GM12873 (cell line): Measurements from ENCODE around the gene LDLRAD4.

Experiments
- TF ChIP-seq, protein P1 (sequence below): IDR thresholded peaks from 2 replicates; pipeline ENCODE4 v1.5.1; 2012; ENCODE audit warnings: low read depth, mild to moderate bottlenecking, moderate library complexity, low read length, control low read depth; ENCODE audit not compliant: insufficient read depth; ENCODE audit errors: missing control alignments

The LDLRAD4 gene

DNA sequence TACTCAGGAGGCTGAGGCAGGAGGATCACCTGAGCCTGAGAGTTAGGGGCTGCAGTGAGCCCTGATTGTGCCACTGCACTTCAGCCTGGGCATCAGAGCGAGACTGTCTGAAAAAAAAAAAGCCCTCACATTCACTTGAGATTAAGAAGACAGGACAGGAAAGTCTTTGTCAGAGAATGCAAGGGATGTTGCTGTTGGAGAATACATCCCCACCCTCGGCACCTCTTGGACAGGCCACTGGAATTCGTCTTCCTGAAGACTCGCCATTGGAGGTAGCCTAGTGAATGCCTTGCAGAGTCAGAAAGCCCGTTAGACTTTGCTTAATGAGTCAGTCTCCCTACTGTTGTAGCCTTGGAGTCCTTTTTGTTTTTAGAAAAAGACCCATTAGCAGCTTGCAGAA, 302.2 kb downstream of the LDLRAD4 start:
- TF ChIP-seq, protein P1, sequence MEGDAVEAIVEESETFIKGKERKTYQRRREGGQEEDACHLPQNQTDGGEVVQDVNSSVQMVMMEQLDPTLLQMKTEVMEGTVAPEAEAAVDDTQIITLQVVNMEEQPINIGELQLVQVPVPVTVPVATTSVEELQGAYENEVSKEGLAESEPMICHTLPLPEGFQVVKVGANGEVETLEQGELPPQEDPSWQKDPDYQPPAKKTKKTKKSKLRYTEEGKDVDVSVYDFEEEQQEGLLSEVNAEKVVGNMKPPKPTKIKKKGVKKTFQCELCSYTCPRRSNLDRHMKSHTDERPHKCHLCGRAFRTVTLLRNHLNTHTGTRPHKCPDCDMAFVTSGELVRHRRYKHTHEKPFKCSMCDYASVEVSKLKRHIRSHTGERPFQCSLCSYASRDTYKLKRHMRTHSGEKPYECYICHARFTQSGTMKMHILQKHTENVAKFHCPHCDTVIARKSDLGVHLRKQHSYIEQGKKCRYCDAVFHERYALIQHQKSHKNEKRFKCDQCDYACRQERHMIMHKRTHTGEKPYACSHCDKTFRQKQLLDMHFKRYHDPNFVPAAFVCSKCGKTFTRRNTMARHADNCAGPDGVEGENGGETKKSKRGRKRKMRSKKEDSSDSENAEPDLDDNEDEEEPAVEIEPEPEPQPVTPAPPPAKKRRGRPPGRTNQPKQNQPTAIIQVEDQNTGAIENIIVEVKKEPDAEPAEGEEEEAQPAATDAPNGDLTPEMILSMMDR, result no peak

DNA sequence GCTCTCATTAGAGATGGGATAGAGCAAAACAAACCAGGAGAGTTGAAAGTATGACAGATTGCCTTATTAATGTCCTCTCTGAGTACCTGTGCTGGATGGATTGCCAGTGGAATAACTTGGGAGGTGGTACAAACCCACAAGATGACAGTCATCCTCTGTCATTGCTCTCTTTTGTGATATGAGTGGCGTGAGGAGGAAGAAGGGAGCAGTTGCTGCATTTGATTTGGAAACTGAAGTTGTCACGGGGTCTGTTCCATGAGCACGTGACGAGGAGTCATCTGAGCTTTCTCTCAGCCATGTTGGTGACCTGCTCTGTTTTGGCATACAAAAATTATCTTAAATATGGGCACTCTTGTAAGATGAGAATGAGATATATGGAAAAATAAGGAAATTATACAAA, 302.9 kb downstream of the LDLRAD4 start:
- TF ChIP-seq, protein P1, result no peak

DNA sequence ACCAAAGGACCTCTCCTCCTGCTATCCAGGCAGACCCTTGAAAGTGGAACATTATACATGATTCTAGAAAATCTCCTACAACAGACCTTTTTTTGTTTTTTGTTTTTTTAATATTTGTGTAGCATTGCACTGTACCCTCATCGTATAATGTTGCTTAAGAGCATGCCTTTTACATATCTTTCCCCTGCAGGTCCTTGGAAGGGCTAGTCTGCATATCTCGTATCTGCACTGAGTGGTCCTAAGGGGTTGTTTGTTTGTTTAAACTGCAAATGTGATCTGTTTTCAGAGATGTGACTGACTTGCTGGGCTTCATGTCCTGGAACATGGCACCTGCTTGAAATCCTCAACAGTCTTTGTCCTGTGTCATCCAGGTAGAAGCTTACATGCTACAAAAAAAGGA, 303.7 kb downstream of the LDLRAD4 start:
- TF ChIP-seq, protein P1, result no peak

DNA sequence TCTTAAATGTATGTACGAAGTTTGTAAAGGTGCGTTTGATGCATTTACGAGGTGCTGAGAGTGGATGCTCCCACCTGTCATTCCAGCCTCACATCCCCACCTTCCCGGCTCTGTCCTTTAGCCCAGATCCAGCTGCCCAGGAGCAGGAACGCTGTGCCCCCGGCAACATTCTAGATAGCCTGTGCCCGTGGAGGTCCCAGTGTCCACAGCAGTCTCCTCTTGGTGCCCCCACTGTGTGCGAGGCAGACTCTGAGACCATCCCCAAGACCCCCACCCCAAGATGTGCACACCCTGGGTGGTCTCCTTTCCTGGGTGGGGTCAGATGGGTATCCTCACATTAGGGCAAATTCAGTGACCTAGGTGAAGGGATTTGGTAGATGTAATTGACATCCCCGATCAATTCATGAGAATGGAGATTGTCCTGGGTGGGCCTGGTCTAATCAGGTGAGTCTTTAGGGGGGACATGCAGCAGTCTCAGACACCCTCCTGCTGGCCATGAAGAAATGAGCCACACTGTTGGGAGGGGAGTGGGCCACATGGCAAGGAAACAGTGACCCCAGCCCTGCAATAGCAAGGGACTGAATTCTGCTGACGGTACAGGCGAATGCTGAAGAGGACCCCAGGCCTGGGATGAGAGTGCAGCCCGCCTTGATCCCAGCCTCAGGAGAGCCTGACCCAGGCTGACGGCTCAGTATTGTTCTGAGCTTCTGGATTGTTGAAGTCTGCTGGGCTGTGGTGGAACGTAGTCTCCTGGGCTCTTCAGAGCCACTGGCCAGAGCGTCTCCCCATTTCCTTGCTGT, 304.5 kb downstream of the LDLRAD4 start:
- TF ChIP-seq, protein P1, result no peak

DNA sequence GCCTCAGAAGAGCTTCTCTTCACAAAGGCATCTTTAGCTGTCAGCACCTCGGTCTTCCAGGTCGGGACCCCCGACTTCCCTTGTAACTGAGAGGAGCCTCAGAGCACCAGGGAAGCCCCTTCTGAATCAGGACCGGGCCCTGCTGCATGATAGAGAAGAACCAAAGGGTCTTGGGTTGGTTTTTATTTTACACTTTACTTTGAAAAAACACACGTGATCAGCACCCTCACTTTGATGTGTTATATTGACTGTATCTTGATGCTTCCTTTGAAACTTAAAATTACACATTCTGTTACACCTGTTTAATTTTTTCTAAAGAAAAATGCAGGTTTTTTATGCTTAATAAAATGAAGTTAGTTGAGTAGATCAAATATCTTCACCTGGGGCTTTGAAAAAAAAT, 305.5 kb downstream of the LDLRAD4 start:
- TF ChIP-seq, protein P1, result no peak

DNA sequence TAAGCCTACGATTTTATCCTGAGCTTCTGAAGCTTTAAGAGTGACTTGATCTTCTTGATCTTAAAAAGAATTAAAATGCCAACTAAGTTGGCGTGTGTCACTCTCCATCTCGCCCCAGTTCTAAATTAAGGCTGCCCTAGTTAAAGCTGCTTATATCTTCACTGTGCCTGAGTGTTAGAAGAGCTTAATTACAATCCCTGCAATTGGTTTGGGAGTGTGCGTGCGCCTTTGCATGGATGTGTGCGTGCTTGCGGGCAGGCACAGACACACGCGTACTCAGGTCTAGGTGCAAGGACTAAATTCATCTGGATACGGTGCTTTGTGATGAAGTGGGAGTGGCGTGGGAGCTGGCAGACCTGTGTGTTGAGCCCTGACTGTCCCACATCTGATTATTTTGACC, 306.3 kb downstream of the LDLRAD4 start:
- TF ChIP-seq, protein P1, result no peak

DNA sequence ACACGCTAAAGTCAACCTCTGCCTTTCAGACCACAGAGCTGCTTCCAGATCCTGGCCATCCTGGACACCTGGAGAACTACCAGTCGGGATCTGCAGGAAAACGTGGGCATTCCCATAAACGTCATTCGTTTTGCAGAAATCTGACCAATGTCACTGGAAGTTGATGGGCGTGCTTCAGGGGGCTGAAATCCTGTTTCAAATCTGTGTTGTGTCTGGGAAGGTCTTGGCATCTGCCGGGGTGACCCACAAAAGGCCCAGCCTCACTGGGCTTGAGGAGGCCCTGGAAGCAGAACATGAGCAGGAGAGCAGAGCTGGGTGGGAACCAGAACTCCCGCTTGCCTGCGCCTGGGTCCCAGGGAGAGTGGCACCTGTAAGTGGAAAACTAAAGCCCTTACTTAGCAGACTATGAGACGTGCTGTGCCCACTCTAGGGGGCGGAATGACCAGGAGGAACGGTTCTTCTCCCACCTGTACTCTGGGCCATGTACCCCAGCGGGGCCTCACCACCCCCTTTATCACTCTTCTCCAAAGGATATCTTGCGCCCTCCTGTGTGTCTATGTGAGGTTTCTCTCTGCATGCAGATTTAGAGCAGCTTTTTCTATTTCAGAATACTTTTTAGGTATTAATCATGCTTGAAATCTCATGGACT, 306.9 kb downstream of the LDLRAD4 start:
- TF ChIP-seq, protein P1, result no peak
